Measurements from ENCODE around the gene EFCAB6. TPM values are rescaled to one million over a fixed set of nuclear protein-coding genes. Genes with fewer than 3 reads are reported as not detected.

The EFCAB6 gene
- total RNA-seq, 1 experiment from 2014 or later = 0.52 TPM

GRCh38 chr22:43500792-43501785 lies 311.0 kb downstream of the EFCAB6 start:
- Histone ChIP-seq H2AFZ (ENCODE audit: low read depth, low read length, poor library complexity, severe bottlenecking) (no peak overlapping the region), H3K79me2 (ENCODE audit: insufficient read depth, low read length) (no peaks in the 10 kb centered on the region), H3K27me3 (ENCODE audit: insufficient read depth, low read length) (no peaks in the 10 kb centered on the region), H3K27ac (ENCODE audit: low read depth, low read length) (no peak overlapping the region), H3K4me3 (replicated peaks in 1 of 2; ENCODE audit: low read depth in 1 of 2, low read length in 2 of 2) (no peak overlapping the region), H3K4me1 (ENCODE audit: control insufficient read depth in 1 of 2, insufficient read depth in 2 of 2, low read length in 2 of 2) (no peaks in the 10 kb centered on the region), H3K36me3 (ENCODE audit: control insufficient read depth in 1 of 2, insufficient read depth in 2 of 2, low read length in 2 of 2) (no peaks in the 10 kb centered on the region), H3K4me2 (ENCODE audit: low read length) (no peak overlapping the region), H3K9me3 (ENCODE audit: control insufficient read depth in 1 of 2, insufficient read depth in 1 of 2, low read depth in 1 of 2, low read length in 2 of 2) (no peaks in the 10 kb centered on the region; a peak in 1 of 4 replicates), H4K20me1 (ENCODE audit: insufficient read depth) (no peaks in the 10 kb centered on the region), H3K9ac (ENCODE audit: low read length) (no peak overlapping the region), H3K9me2 (ENCODE audit: insufficient read depth) (no peaks in the 10 kb centered on the region)
- ATAC-seq = no peak
- ChIA-PET CTCF (no interaction called here), RAD21 (ENCODE audit: low non-redundant PET in 1 of 2, low total read pairs in 2 of 2, uncharacterized antibody in 2 of 2, unreplicated experiment in 2 of 2) (no interaction called here), POLR2A (no interaction called here)
- no TSS peak for BruUV-seq (replicated peaks)
- TF ChIP-seq EZH2 (IDR thresholded peaks at IDR 0.05) = no peak
- TF ChIP-seq MAX (IDR thresholded peaks at IDR 0.05) = no peak
- TF ChIP-seq RAD21 (IDR thresholded peaks at IDR 0.05; ENCODE audit: low read depth) = no peak
- TF ChIP-seq TCF7L2 (IDR thresholded peaks at IDR 0.05; ENCODE audit: borderline replicate concordance, extremely low read depth, insufficient read depth, insufficient read length) = no peak
- TF ChIP-seq CEBPB (IDR thresholded peaks at IDR 0.05; ENCODE audit: low read depth) = no peak
- TF ChIP-seq SRF (IDR thresholded peaks at IDR 0.05; ENCODE audit: low read depth) = no peak
- no peak for TF ChIP-seq JUND (IDR thresholded peaks at IDR 0.05)
- TF ChIP-seq FOSL1 (IDR thresholded peaks at IDR 0.05; ENCODE audit: low read depth) = no peak
- no peak for TF ChIP-seq CTCF (IDR thresholded peaks at IDR 0.05 in 2 of 3, conservative IDR thresholded peaks at IDR 0.05 in 1 of 3; ENCODE audit: borderline replicate concordance in 1 of 3, insufficient read depth in 1 of 3, low read depth in 2 of 3, low read length in 2 of 3)
- no peak for TF ChIP-seq CBX3 (IDR thresholded peaks at IDR 0.05; ENCODE audit: low read depth)
- TF ChIP-seq REST (IDR thresholded peaks at IDR 0.05; ENCODE audit: low read depth) = no peak
- TF ChIP-seq SP1 (IDR thresholded peaks at IDR 0.05; ENCODE audit: low read depth) = no peak
- no peak for TF ChIP-seq POLR2A (IDR thresholded peaks at IDR 0.05; ENCODE audit: borderline replicate concordance, extremely low read depth, insufficient read depth, insufficient read length)
- no peak for TF ChIP-seq ZFX (IDR thresholded peaks at IDR 0.05)
- no peak for TF ChIP-seq ZBTB33 (IDR thresholded peaks at IDR 0.05; ENCODE audit: extremely low read depth, insufficient replicate concordance, low read length)
- TF ChIP-seq SIN3A (IDR thresholded peaks at IDR 0.05; ENCODE audit: low read depth) = no peak
- TF ChIP-seq POLR2AphosphoS5 (IDR thresholded peaks at IDR 0.05; ENCODE audit: low read depth, low read length) = no peak
- no peak for TF ChIP-seq EGR1 (IDR thresholded peaks at IDR 0.05; ENCODE audit: low read depth)
- TF ChIP-seq ELF1 (IDR thresholded peaks at IDR 0.05; ENCODE audit: borderline replicate concordance, low read depth) = no peak
- TF ChIP-seq YY1 (IDR thresholded peaks at IDR 0.05; ENCODE audit: extremely low read depth, insufficient replicate concordance, low read depth, low read length) = no peak
- DNase-seq (ENCODE audit: low read depth, low spot score) = no peak
- intact Hi-C loops (cut with micrococcal nuclease) = no loop called here
